HepG2 (cell line): ENCODE data around the gene GNAT2. TPM values are rescaled to one million over a fixed set of nuclear protein-coding genes. Genes with fewer than 3 reads are reported as not detected.

Experiments used
- ATAC-seq: fragments of 200-7000 bp; cut with Tn5 transposase; 3 replicates; pipeline ENCODE4 v1.9.1; 2020; ENCODE audit warnings: mild to moderate bottlenecking, moderate library complexity
- BruUV-seq: library from RNA; stranded (reverse); fragments of 400-500 nt; replicated peaks from 2 replicates; lab custom pipeline; 2021; lab: Mats Ljungman, UMichigan
- CTCF ChIA-PET: fragments of 300-600 bp; formaldehyde crosslinking; extraction: SDS; loops from one replicate; lab custom pipeline; 2021; ENCODE audit warnings: low total read pairs, inconsistent platforms, low intra/inter-chr PET ratio; lab: Yijun Ruan, JAX
- POLR2A ChIA-PET: fragments of 350-600 bp; sonication (Branson Sonifier 250); formaldehyde crosslinking; loops from one replicate; lab custom pipeline; 2020; ENCODE audit warnings: antibody characterized with exemption, inconsistent platforms; lab: Yijun Ruan, JAX
- DNase-seq: peaks from one replicate; pipeline ENCODE4 v3.0.0-alpha.2; 2015; ENCODE audit warnings: low spot score
- FAIRE-seq: peaks from 3 replicates; lab custom pipeline; 2011; peaks lifted over from hg19 to GRCh38; lab: Jason Lieb, UNC
- H2AFZ ChIP-seq: one replicate; pipeline ENCODE4 v1.6.1; 2011; ENCODE audit warnings: low read length, inconsistent platforms
- H3K27ac ChIP-seq: fragments of 300-600 bp; 3 replicates; pipeline ENCODE4 v1.8.0; 2011; ENCODE audit warnings: mixed run types, mild to moderate bottlenecking, mixed read lengths, low read length, inconsistent platforms; ENCODE audit not compliant: insufficient read depth; ENCODE audit errors: extremely low read length
- H3K27me3 ChIP-seq, 2 experiments: fragments of 200-600 bp in 1 of 2; 2 replicates in 1 of 2; 3 replicates in 1 of 2; pipeline versions ENCODE4 v1.6.0 to v1.8.0; 2011; ENCODE audit warnings: low read length in 2 of 2, mild to moderate bottlenecking in 2 of 2, moderate library complexity in 2 of 2, inconsistent platforms in 1 of 2; ENCODE audit not compliant: insufficient read depth in 2 of 2, control insufficient read depth in 1 of 2
- H3K36me3 ChIP-seq, 2 experiments: fragments of 200-600 bp in 1 of 2; replicated peaks in 1 of 2; 2 replicates in 1 of 2; 3 replicates in 1 of 2; pipeline versions ENCODE4 v1.5.1 to v1.8.0; 2011; ENCODE audit warnings: low read length in 2 of 2, inconsistent platforms in 1 of 2; ENCODE audit not compliant: insufficient read depth in 2 of 2, control insufficient read depth in 1 of 2
- H3K4me1 ChIP-seq: 2 replicates; pipeline ENCODE4 v1.5.1; 2012; ENCODE audit warnings: low read length, inconsistent platforms; ENCODE audit not compliant: insufficient read depth
- H3K4me2 ChIP-seq: 2 replicates; pipeline ENCODE4 v1.6.0; 2011; ENCODE audit warnings: low read depth, low read length, inconsistent platforms
- H3K4me3 ChIP-seq, 3 experiments: fragments of 200-600 bp in 1 of 3; sonication (generic), shearing (Covaris generic) in 1 of 3; replicated peaks in 1 of 3; 2 replicates each; pipeline ENCODE4 v1.5.1; 2011 to 2016; ENCODE audit warnings: low read length in 3 of 3, inconsistent platforms in 2 of 3, low read depth in 2 of 3, mild to moderate bottlenecking in 2 of 3, control low read depth in 1 of 3, mixed read lengths in 1 of 3; ENCODE audit not compliant: insufficient read depth in 1 of 3
- H3K79me2 ChIP-seq: one replicate; pipeline ENCODE4 v1.6.1; 2011; ENCODE audit warnings: low read length, inconsistent platforms; ENCODE audit not compliant: insufficient read depth
- H3K9ac ChIP-seq: 2 replicates; pipeline ENCODE4 v1.6.0; 2011; ENCODE audit warnings: mild to moderate bottlenecking, low read depth, low read length, inconsistent platforms; ENCODE audit not compliant: insufficient read depth
- H3K9me3 ChIP-seq: 2 replicates; pipeline ENCODE4 v1.5.1; 2012; ENCODE audit warnings: mild to moderate bottlenecking, low read length
- H4K20me1 ChIP-seq: 2 replicates; pipeline ENCODE4 v1.6.0; 2011; ENCODE audit warnings: inconsistent platforms, mild to moderate bottlenecking, low read length, moderate library complexity; ENCODE audit not compliant: insufficient read depth
- BORCS8-MEF2B ChIP-seq: sonication (generic); formaldehyde crosslinking; IDR thresholded peaks from 2 replicates; pipeline ENCODE4 v1.8.0; 2022; ENCODE audit warnings: mild to moderate bottlenecking, missing genetic modification reagents
- BRCA1 ChIP-seq: sonication (generic); formaldehyde crosslinking; IDR thresholded peaks from 2 replicates; pipeline ENCODE4 v1.4.0; 2020; ENCODE audit warnings: missing genetic modification reagents
- CCAR2 ChIP-seq: fragments of 200-400 bp; formaldehyde crosslinking; optimal IDR thresholded peaks from 2 replicates; pipeline ENCODE3; 2018; ENCODE audit warnings: low read depth, mild to moderate bottlenecking, low read length, moderate library complexity
- HNRNPLL ChIP-seq: fragments of 200-400 bp; formaldehyde crosslinking; IDR thresholded peaks from 2 replicates; pipeline ENCODE4 v1.6.1; 2017; ENCODE audit warnings: mild to moderate bottlenecking, low read depth, low read length; ENCODE audit not compliant: poor library complexity, severe bottlenecking
- JDP2 ChIP-seq: sonication (generic); formaldehyde crosslinking; IDR thresholded peaks from 2 replicates; pipeline ENCODE4 v1.8.1; 2022; ENCODE audit warnings: missing genetic modification reagents, borderline replicate concordance
- NFE2L2 ChIP-seq: fragments of 150-350 bp; IDR thresholded peaks from 2 replicates; pipeline ENCODE4 v1.6.1; 2014; ENCODE audit warnings: low read length
- NR0B2 ChIP-seq: sonication (generic); formaldehyde crosslinking; IDR thresholded peaks from 2 replicates; pipeline ENCODE4 v1.4.0; 2020; ENCODE audit warnings: mild to moderate bottlenecking, missing genetic modification reagents
- PCBP1 ChIP-seq: fragments of 200-400 bp; formaldehyde crosslinking; IDR thresholded peaks from 2 replicates; pipeline ENCODE4 v1.6.1; 2017; ENCODE audit warnings: mild to moderate bottlenecking, low read depth, low read length, borderline replicate concordance
- RORA ChIP-seq: sonication (generic); formaldehyde crosslinking; IDR thresholded peaks from 2 replicates; pipeline ENCODE4 v1.5.0; 2020; ENCODE audit warnings: mild to moderate bottlenecking, missing genetic modification reagents, moderate library complexity
- SATB2 ChIP-seq: sonication (generic); formaldehyde crosslinking; IDR thresholded peaks from 2 replicates; pipeline ENCODE4 v1.5.0; 2020; ENCODE audit warnings: missing genetic modification reagents
- SMYD3 ChIP-seq: sonication (generic); formaldehyde crosslinking; IDR thresholded peaks from 2 replicates; pipeline ENCODE4 v1.8.1; 2023; ENCODE audit warnings: mild to moderate bottlenecking, missing genetic modification reagents
- ZMYM4 ChIP-seq: sonication (generic); formaldehyde crosslinking; IDR thresholded peaks from 2 replicates; pipeline ENCODE4 v1.8.1; 2023; ENCODE audit warnings: mild to moderate bottlenecking, missing genetic modification reagents
- ZNF468 ChIP-seq: sonication (generic); formaldehyde crosslinking; IDR thresholded peaks from 2 replicates; pipeline ENCODE4 v1.8.0; 2022; ENCODE audit warnings: mild to moderate bottlenecking, moderate library complexity, missing genetic modification reagents
- ZNF605 ChIP-seq: sonication (generic); formaldehyde crosslinking; IDR thresholded peaks from 2 replicates; pipeline ENCODE4 v1.8.0; 2022; ENCODE audit warnings: mild to moderate bottlenecking, missing genetic modification reagents
- ZSCAN22 ChIP-seq: sonication (generic); formaldehyde crosslinking; IDR thresholded peaks from 2 replicates; pipeline ENCODE4 v1.4.0; 2020; ENCODE audit warnings: mild to moderate bottlenecking, missing genetic modification reagents
- WGBS: methylation state at CpG from one replicate; pipeline ENCODE4 v1.1.6; 2017; ENCODE audit warnings: low lambda C conversion rate; 5-methylcytosine and 5-hydroxymethylcytosine counted together
- in situ Hi-C: cut with HindIII; loops from 2 replicates; pipeline ENCODE4 v1.10.0; 2017; ENCODE audit warnings: low pct_unique_long_range_greater_than_20kb; ENCODE audit not compliant: extremely low pct_ligation_motif_present
- intact Hi-C: fragments of 100-400 bp; cut with micrococcal nuclease; formaldehyde crosslinking; loops from one replicate; pipeline ENCODE4 v1.10.0; 2022; ENCODE audit not compliant: unreplicated experiment
- polyA plus RNA-seq, 8 experiments: library from polyadenylated mRNA; depleted of rRNA in 3 of 8; stranded (reverse) in 7 of 8; unstranded in 1 of 8; fragments of >200 nt; fragmentation: Illumina TruSeq in 4 of 8; extraction: Trizol in 4 of 8; gene quantifications; 2 replicates each; pipeline versions ENCODE4 v1.2.1 to v1.2.3, GENCODE V29; 2011 to 2016; ENCODE audit warnings: low read depth in 4 of 8, missing spikeins in 1 of 8, mixed read lengths in 1 of 8; ENCODE audit not compliant: insufficient read depth in 1 of 8
- total RNA-seq, 5 experiments: library from RNA; depleted of rRNA; stranded (reverse); fragments of >200 nt; fragmentation: Illumina TruSeq; extraction: Trizol; gene quantifications; 2 replicates each; pipeline ENCODE4 v1.2.3, GENCODE V29; 2016; ENCODE audit warnings: low read depth in 1 of 5
- TF ChIP-seq, protein P1 (sequence below): sonication (generic); formaldehyde crosslinking; IDR thresholded peaks from 2 replicates; pipeline ENCODE4 v1.5.1; 2020; ENCODE audit warnings: mild to moderate bottlenecking, missing genetic modification reagents, moderate library complexity
- TF ChIP-seq, protein P2 (sequence below): sonication (generic); formaldehyde crosslinking; IDR thresholded peaks from 2 replicates; pipeline ENCODE4 v1.8.1; 2023; ENCODE audit warnings: mild to moderate bottlenecking, missing genetic modification reagents, borderline replicate concordance
- TF ChIP-seq, protein P3 (sequence below): sonication (generic); formaldehyde crosslinking; IDR thresholded peaks from 2 replicates; pipeline ENCODE4 v1.9.0; 2021; ENCODE audit warnings: missing genetic modification reagents, borderline replicate concordance

GNAT2 gene
- total and polyA plus RNA-seq, 2 of the 13 experiments (the other 11 are each of a cell fraction or from before 2014, with no cell fraction given): 0.08 to 0.20 TPM

- Histone ChIP-seq H3K27ac (no peak overlapping the region), H3K4me3 (no peak overlapping the region), H3K4me2 (no peak overlapping the region), H3K9ac (no peak overlapping the region), H3K9me3 (no peaks in the 10 kb centered on the region), H3K4me1 (peaks cover 45% of the 10 kb centered on the region), H3K27me3 (no peaks in the 10 kb centered on the region), H3K79me2 (no peaks in the 10 kb centered on the region), H4K20me1 (no peaks in the 10 kb centered on the region; the same call in 1 of the 2 replicates), H3K36me3 (no peaks in the 10 kb centered on the region), H2AFZ (no peak overlapping the region)
- FAIRE-seq: no peak
- intact Hi-C loops: no loop called here
- in situ Hi-C loops: no loop called here
- POLR2A ChIA-PET: no interaction called here
- BruUV-seq: no TSS peak
- no peak for DNase-seq
- WGBS: 85% methylated on average over 13 of the region's 13 CpGs
- CTCF ChIA-PET: no interaction called here
- no peak for ATAC-seq
- TF ChIP-seq HNRNPLL (no peak), ZNF468 (CRISPR knock-in tag) (no peak), JDP2 (CRISPR knock-in tag) (no peak), ZNF605 (no peak), NFE2L2 (no peak), BRCA1 (no peak), BORCS8-MEF2B (CRISPR knock-in tag) (no peak), NR0B2 (CRISPR knock-in tag) (no peak), SMYD3 (CRISPR knock-in tag) (no peak), CCAR2 (no peak), ZMYM4 (CRISPR knock-in tag) (no peak), SATB2 (CRISPR knock-in tag) (no peak), ZSCAN22 (CRISPR knock-in tag) (no peak), RORA (CRISPR knock-in tag) (no peak), PCBP1 (no peak)
- TF ChIP-seq, protein P1, sequence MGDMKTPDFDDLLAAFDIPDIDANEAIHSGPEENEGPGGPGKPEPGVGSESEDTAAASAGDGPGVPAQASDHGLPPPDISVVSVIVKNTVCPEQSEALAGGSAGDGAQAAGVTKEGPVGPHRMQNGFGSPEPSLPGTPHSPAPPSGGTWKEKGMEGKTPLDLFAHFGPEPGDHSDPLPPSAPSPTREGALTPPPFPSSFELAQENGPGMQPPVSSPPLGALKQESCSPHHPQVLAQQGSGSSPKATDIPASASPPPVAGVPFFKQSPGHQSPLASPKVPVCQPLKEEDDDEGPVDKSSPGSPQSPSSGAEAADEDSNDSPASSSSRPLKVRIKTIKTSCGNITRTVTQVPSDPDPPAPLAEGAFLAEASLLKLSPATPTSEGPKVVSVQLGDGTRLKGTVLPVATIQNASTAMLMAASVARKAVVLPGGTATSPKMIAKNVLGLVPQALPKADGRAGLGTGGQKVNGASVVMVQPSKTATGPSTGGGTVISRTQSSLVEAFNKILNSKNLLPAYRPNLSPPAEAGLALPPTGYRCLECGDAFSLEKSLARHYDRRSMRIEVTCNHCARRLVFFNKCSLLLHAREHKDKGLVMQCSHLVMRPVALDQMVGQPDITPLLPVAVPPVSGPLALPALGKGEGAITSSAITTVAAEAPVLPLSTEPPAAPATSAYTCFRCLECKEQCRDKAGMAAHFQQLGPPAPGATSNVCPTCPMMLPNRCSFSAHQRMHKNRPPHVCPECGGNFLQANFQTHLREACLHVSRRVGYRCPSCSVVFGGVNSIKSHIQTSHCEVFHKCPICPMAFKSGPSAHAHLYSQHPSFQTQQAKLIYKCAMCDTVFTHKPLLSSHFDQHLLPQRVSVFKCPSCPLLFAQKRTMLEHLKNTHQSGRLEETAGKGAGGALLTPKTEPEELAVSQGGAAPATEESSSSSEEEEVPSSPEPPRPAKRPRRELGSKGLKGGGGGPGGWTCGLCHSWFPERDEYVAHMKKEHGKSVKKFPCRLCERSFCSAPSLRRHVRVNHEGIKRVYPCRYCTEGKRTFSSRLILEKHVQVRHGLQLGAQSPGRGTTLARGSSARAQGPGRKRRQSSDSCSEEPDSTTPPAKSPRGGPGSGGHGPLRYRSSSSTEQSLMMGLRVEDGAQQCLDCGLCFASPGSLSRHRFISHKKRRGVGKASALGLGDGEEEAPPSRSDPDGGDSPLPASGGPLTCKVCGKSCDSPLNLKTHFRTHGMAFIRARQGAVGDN (CRISPR knock-in tag): no peak
- TF ChIP-seq, protein P2, sequence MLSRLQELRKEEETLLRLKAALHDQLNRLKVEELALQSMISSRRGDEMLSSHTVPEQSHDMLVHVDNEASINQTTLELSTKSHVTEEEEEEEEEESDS (CRISPR knock-in tag): no peak
- TF ChIP-seq, protein P3, sequence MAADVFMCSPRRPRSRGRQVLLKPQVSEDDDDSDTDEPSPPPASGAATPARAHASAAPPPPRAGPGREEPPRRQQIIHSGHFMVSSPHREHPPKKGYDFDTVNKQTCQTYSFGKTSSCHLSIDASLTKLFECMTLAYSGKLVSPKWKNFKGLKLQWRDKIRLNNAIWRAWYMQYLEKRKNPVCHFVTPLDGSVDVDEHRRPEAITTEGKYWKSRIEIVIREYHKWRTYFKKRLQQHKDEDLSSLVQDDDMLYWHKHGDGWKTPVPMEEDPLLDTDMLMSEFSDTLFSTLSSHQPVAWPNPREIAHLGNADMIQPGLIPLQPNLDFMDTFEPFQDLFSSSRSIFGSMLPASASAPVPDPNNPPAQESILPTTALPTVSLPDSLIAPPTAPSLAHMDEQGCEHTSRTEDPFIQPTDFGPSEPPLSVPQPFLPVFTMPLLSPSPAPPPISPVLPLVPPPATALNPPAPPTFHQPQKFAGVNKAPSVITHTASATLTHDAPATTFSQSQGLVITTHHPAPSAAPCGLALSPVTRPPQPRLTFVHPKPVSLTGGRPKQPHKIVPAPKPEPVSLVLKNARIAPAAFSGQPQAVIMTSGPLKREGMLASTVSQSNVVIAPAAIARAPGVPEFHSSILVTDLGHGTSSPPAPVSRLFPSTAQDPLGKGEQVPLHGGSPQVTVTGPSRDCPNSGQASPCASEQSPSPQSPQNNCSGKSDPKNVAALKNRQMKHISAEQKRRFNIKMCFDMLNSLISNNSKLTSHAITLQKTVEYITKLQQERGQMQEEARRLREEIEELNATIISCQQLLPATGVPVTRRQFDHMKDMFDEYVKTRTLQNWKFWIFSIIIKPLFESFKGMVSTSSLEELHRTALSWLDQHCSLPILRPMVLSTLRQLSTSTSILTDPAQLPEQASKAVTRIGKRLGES (CRISPR knock-in tag): no peak
Observed at GRCh38 chr1:109611308-109611990, 8.0 kb downstream of the GNAT2 start.
